GM18517 (cell line): Measurements from ENCODE around the gene VSTM2B.

Source experiments
- ATAC-seq: cut with Tn5 transposase; IDR thresholded peaks from one replicate; pipeline ENCODE4 v1.9.1; 2021; ENCODE audit warnings: mild to moderate bottlenecking, moderate library complexity; ENCODE audit not compliant: unreplicated experiment

VSTM2B gene

DNA sequence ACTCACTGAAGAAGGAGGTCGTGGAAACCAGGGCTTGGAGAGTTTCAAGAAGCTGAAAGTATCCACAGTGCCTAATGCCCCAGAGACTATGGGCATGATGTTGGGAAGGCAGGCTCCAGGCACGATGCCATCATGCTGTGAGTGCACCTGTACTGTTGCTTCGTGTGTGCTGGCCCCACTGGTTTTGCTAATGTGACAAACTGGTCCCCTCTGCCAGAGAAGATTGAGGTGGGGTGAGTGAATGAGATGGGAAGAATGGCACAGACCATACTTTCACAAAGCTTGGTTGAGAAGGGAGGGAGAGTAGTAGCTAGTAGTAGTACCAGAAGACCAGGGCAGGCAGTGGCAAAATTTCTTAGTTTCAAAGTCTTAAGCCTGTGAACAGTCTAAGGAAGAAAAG lies 61.3 kb downstream of the VSTM2B start:
- ATAC-seq = no peak

DNA sequence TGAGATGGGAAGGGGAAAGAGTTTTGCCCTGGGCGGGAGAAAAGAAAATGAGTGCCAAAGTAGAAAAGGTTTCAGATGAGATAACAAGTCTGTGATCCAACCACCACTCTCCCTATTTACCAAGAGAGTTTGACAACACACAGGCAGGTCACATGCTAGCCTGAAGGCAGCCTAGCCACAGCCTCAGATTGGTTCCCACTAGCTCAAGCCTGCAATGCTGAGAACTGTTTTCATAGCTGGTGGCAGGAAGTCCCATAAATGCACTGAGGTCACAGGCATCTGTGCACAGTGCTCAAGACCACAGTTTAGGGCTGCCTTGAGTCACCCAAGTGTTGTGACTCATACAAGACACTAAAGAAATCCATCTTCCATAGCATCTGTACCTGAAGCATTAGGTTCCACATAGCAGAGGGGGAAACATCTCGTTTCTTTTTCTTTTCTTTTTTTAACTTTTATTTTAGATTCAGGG lies 61.8 kb downstream of the VSTM2B start:
- ATAC-seq = no peak

DNA sequence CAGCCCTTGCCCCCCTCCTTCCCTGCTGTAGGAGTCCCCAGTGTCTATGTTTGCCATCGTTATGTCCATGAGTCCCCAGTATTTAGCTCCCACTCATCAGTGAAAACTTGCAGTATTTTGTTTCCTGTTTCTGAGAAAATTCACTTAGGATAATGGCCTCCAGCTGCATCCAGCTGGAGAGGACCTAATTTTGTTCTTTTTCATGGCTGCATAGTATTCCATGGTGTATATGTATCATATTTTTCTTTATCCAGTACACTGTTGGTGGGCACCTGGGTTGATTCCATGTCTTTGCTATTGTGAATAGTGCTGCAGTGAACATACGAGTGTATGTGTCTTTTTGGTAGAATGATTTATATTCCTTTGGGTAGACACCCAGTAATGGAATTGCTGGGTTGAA lies 62.3 kb downstream of the VSTM2B start:
- no peak for ATAC-seq

DNA sequence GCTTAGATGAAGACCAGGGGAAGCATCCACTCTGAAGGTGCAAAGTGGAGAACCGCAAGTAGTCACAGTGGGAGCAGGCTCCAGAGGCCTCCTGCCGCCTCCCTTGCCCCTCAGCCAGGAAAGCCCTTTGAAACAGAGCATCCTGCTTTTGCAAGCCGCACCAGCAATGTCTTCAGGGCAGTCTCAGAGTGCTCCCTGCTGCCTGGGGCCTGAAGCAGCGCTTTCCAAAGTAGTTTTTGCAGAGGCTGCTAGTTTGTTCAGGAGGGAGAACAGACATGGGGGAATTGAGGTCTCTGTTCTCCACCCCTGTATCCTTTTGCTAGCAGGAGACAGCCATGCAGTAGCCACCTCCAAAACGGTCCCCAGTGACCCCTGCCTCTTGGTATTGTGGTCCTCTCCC lies 64.5 kb downstream of the VSTM2B start:
- no peak for ATAC-seq

DNA sequence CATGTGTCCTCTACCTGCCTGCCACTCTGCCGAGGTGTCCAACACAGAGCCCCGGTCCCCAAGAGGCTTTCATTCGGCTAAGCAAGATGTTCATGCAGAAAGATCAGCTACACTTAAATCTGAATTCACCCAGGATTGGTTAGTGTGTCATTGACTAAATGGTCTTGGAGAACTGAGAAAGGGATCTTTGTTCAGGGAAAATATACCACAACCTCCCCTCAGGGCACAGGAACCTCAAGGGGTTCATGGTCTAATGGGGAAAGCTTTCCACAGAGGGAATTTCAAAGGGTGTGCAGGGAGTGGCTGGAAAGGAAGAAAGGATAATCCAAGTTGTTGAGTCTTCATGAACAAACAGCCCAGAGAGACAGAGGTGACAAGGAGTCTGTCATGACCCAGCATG lies 65.9 kb downstream of the VSTM2B start:
- ATAC-seq = no peak

DNA sequence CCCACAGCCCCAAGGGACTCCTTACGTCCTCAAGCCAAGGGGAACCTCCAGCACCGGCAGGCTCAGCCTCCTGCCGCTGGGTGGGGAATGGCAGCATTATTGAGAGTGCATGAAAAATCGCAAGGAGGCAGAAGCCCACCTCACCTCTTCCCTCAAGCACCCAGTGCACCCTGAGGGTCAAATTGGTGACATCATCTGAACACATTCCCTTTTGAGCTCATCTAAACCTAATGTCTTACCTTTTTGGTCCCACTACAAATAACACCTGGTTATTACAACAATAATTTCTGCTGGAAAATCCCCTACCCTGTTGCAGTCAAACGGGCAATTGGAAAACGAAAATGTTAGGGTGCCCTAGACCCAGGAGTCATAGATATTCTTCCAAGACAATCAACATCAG lies 68.1 kb downstream of the VSTM2B start:
- no peak for ATAC-seq

DNA sequence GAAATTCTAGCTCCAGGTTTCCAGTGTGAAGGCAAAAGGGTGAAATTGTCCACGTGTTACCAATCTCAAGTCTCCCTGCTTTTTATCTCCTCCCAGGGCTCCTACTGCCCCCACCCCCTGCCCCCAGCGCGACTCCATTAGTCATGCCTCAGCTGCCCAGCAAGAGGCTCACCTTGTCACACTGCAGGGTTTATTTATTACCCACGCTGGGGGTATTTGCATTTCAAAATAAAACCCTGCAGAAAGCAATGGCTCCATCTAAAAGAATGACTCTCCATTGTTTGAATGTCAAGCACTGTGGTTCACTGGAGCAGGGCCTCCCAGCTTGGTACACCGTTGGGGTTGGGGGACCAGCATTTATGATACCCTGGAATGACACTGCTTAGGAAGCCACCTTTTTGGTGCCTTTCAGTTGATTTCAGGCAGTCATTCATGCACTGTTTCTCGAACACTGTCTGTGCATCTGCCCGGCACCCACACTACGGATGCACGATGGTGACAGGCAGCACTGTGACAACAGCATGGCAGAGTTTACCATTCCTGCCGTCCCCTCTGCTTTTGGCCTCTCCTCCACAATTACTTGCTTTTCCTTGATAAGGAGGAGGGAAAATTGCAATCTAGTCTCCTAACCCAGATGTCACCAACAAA lies 70.4 kb downstream of the VSTM2B start:
- ATAC-seq = no peak

DNA sequence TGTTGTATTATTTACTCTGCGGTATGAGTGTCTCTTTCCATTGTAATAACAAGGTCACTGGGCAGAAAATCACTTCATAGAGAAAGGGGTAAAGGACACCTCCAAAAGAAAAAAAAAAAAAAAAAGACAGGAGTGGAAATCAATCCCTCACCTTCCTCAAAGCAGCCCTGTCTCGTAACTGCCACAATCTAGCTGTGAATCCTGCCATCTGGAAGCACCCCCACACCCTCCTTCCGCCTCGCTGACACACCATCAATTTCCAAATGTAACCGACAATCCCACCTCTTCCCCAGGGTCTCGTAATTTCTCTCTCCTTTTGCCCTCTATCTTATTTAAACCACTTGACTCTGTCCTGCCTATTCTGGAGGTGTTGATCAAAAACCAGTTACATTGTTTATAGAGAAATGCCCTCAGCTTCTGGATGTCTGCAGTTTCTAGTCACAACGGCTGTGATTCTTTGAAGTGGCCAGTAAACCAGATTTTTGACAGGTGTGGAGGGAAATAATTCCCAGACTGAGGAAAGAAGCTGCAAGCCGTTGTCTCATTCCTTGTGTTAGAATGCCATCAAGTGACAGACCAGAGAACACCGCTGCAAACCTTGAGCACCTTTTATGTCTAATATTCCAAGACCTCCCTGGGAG lies 71.2 kb downstream of the VSTM2B start:
- no peak for ATAC-seq

DNA sequence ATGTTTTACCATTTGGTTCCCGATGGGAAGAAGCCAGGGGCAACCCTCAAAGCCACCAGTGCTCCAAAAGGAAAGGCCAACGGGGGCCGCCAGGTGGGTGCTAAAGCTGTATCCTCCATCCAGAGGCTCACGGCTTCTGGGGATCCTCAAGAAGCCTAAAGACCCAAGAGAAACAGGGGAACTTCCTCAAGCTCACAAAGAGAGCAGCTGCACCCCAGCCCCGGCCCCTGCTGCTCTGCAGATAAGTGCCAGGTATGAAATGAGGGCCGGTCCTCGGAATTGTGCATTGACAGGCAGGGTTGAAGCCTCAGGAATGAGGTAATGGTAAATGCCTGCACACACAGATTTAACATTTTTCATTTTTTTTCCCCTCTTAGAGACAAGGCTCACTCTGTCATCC lies 72.2 kb downstream of the VSTM2B start:
- ATAC-seq = no peak

DNA sequence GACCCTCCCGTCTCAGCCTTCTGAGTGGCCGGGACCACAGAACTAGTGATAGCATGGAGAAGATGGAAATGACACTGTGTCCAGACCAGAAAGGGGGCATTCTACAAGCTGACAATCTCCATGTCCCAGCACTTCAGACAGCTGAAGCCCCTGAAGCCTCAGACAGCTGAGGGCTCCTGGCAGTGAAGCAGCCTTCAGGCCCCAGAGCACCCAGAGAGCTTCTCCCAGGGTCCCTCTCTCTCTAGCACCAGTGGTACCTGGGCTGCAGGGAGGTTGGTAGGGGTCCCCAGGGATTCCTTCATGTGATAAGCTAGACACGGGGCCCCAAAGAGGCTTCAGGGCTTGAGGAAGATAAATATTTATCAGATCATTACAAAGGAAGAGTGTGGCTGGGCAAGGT lies 72.7 kb downstream of the VSTM2B start:
- no peak for ATAC-seq

DNA sequence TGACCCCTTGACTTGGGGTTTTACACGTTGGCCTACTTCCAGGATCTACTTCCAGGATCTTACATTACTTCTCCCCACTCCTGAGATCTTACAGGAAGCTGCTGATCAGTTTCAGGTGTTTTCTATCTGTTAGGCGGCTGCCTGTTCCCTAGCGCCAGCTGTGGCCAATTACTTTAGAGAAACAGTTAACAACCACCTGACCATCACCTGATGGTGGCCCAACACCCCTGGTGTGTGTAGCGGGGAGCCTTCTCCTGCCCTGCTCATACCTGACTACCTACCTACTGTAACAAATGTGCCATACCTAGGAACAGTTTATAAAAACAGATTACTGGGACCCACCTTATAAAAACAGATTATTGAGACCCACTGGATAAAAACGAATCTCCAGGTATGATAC lies 77.5 kb downstream of the VSTM2B start:
- ATAC-seq = no peak

DNA sequence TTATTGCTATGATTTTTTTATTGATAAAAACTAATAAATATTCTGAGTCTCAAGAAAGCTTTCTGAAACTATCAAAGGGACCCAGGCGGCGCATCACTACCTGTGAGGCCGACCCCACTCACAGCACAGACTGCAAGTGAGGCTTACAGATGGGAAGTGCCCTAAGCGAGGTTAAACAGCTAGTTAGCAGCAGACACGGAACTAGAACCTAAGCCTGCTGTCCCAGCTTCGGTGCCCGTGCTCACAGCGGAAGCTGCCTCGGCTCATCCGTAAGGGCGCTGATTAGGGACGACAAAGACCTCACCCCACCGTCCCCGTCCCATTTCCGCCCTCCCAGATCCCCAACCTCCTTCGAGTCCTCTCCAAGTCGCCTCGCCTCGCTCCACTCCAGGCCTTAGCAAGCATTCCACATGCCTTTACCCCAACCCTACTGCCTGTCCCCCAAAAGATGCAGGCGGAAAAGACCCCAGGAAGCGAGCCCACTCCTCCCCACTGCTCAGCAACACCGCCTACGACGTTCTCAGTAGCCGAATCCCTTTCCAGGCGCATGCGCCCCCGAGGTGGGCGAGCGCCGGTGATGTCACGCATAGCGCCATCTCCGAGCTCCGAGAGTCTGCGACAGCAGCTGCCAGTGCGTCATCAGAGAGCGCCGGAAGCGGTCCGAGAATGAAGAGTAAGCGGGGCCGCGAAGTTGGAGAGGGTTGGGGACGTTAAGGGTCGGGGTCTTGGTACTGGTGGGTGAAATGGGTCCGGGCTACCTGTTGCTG lies 80.0 kb downstream of the VSTM2B start, which contains the start of gene POP4:
TSS of gene POP4 (plus strand) at position 631 of the 767 bp plus-strand sequence. CDS start at position 667, 36 bp downstream.
- peak; percentile 56 for ATAC-seq

DNA sequence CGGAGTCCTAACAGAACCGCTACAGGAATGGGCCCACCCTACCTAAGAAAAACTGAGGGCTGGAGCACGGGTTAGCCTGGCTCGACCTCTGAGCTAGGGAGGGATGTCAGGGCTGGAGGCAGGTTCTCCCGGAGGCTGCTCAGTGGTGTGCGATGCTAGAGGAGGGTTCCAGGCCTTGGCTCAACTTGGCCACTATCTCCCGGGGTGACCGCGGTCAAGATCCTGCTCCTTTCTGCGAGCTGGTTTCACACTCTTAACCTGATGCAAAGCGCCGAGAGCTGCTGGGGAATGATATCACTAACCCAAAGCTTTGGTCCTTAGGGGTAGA lies 80.6 kb downstream of the VSTM2B start:
- peak; percentile 12 for ATAC-seq

DNA sequence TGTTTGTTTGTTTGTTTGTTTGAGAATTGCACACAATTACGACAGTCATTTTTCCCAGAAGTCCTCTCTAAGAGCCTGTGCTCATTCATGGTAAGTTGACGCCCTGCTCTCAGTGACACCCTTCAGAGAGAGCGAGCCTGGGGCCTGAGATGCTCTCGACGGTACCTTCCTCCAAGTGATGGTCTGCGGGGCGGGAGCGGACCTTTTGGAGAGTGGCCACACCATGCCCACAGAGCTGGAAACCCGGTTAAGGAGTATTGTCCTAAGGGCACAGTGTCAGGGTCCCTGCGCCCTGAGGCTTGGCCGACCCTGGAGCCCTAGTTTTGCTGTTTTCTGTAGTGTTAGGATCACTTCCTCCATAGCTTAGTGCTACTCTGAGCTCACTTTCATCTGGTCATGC lies 83.8 kb downstream of the VSTM2B start:
- no peak for ATAC-seq

DNA sequence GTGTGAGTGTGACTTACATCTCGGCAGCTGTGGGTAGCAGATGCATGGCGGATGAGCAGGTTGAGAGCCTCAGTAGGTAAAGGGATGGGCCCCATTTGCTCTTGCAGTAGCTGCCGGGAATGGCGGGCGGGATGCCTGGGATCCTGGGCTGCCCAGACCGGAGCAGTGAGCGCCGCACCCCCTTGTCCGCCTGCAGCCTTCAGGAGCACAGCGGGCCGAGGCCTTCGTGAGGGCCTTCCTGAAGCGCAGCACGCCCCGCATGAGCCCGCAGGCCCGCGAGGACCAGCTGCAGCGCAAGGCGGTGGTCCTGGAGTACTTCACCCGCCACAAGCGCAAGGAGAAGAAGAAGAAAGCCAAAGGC lies 84.4 kb downstream of the VSTM2B start:
- no peak for ATAC-seq

DNA sequence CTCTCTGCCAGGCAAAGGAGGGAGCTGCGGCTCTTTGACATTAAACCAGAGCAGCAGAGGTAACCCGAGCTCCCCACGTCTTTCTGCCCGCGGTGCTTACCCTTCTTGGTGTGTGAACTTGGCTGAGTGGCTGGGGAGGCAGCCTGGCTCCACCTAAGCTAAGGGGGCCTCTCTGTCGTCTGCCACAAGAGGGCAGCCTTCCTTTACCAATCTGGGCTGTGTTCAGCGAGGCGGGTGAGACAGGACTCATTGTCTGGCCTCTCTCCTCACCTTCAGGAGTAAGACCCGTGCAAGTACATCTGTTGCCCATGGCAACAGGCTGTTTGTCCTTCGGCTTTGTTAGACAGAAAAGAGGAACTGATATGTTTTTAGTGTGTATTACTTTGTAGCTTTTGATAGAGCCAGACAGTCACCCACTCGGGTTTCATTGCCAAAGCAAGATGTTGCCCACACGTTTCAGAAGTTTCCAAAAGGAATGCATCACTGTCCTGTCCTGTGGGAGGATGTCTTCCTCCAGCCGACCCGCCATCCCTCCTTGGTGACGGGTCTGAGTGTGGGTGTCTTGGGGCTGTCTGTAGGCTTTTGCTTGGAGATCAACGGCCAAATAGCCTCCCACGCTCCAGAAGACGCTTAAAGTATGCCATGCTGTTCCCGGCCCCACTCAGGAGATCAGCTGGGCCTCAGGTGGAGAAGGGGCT lies 84.9 kb downstream of the VSTM2B start:
- peak; percentile 75 for ATAC-seq

DNA sequence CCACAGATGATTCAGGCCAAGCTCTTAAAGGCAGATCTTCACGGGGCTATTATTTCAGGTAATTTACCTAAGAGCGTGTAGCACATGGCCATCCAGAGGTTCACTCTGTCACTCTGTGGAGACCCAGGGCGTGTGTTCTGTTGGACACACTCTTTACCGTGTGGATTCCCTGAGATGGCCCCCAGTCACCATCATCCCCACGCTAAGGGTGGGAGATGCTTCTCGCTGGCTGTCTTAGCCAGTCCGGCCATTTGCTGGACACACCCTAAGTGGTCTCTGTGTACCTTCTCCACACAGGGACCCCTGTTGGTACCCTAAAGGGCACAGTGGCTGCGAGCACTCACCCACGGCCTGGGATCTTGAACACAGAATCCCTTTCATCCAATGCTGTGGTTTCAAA lies 86.3 kb downstream of the VSTM2B start:
- no peak for ATAC-seq

DNA sequence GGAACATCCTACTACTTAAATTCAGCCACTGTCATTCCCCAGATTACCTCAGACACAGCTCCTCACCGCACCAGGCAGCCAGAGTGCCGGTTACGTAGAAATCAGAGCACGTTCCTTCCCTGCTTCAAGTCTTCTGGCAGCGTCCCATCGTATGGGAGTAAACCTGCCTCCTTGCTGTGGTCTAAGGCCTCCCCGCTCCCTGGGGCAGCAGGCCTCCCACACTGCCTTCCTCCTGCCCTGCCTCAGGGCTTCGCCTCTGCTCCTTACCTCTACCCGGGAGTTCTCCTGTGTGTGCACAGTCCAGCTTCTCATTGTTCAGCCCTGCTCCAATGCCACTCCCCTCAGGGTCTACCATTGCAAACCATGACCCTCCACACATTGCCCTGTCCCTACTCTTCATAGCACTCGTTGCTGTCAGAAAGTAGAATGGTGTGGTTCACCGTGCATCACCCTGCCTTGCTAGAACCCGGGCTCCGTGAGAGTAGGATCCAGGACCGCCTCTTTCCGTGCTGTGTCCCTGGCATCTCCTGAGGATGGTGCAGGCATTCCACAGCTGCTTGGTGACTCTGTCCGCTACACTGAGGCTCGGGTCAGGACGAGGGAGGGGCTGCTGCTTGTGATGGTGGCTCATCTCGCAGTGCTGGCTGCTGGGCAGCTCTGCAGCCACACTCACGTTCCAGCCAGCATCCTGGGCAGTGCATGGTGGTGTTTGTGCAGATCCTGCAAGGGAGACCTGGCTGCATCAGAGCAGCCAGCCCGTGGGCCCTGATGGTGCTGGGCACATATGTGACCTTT lies 87.2 kb downstream of the VSTM2B start:
- ATAC-seq = no peak

DNA sequence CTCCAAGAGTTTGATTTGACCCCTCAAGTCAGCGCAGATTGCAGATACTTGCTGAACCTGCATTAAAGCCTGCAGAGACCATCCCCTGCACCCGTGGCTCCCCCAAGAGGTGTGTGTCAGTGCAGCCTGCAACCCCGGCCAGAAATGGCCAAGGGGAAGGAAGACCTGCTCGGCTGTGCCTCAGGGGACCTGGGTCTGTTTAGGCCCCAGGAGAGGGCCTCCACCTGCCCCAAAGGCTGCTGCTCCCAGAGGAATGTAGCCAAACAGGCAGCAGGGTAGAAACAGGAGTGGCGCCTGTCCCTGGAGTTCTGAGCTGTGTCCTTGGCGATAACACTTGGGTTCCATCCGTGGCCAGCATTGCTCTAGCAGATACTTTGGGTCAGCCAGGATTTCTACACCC lies 88.3 kb downstream of the VSTM2B start:
- no peak for ATAC-seq
